Esophagus muscularis mucosa (tissue), 3 donors: Measurements from ENCODE around the gene HS1BP3.

Source experiments
- POLR2AphosphoS5 ChIP-seq, 2 donors: sonication (generic); formaldehyde crosslinking; IDR thresholded peaks; one replicate each; pipeline ENCODE4 v1.6.1; 2017; ENCODE audit warnings: antibody characterized with exemption in 2 of 2
- TF ChIP-seq, protein P1 (sequence below), 3 experiments: fragments of 200-600 bp in 2 of 3; fragments of 450-650 bp in 1 of 3; sonication (generic) in 2 of 3; IDR thresholded peaks; one replicate each; pipeline ENCODE4 v1.5.1; 2017 to 2019; ENCODE audit warnings: antibody characterized with exemption in 3 of 3, mild to moderate bottlenecking in 2 of 3, moderate library complexity in 1 of 3

DNA sequence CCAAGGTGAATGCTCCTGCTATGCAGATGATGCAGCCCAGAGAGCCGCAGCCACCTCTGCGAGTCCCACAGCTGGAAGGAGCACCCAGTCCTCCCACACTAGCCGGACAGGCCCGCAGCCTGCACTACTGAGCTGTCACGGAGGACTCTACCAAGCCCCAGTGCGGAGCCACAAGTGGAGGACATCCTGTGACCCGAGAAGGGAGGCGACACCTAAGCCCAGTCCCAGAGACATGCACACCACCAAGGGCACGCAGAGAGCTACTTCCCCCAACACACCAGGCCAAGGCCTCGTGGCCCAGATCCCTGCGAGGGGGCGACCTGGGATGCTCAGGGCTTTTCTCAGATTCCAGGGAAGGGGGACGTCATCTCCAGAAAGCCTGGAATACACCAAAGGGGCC lies 12.9 kb downstream of the HS1BP3 start:
- TF ChIP-seq, protein P1, sequence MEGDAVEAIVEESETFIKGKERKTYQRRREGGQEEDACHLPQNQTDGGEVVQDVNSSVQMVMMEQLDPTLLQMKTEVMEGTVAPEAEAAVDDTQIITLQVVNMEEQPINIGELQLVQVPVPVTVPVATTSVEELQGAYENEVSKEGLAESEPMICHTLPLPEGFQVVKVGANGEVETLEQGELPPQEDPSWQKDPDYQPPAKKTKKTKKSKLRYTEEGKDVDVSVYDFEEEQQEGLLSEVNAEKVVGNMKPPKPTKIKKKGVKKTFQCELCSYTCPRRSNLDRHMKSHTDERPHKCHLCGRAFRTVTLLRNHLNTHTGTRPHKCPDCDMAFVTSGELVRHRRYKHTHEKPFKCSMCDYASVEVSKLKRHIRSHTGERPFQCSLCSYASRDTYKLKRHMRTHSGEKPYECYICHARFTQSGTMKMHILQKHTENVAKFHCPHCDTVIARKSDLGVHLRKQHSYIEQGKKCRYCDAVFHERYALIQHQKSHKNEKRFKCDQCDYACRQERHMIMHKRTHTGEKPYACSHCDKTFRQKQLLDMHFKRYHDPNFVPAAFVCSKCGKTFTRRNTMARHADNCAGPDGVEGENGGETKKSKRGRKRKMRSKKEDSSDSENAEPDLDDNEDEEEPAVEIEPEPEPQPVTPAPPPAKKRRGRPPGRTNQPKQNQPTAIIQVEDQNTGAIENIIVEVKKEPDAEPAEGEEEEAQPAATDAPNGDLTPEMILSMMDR (IDR thresholded peaks at IDR 0.05): no peak
- TF ChIP-seq POLR2AphosphoS5 (IDR thresholded peaks at IDR 0.05): no peak
